ENCODE results near the gene RFX3. TPM values are rescaled to one million over a fixed set of nuclear protein-coding genes. Genes with fewer than 3 reads are reported as not detected.

RFX3 gene
- total RNA-seq, 4 donors from 2014 or later, result 7.0 to 11.3 (median 8.6) TPM

DNA sequence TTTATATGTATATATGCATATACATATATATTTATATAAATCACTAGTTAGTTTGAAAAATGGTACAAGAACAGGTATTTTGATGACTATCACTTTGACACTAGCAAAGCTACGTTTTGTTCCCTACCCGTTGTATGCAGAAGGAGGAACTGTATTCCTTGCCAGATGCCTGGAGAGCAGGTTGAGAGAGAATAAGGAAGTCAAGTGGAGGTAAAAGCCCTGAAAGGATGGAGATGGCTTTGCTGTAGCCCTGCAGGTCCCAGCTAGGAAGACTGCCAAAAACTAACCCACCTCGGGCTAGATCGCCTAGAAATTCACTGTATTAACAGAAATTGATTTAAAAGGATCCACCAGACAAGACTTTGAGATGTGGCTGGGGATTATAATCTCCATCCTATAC, 229.3 kb downstream of the RFX3 start:
- no peak for ATAC-seq (ENCODE audit: low FRiP score)
- TF ChIP-seq, protein P1, sequence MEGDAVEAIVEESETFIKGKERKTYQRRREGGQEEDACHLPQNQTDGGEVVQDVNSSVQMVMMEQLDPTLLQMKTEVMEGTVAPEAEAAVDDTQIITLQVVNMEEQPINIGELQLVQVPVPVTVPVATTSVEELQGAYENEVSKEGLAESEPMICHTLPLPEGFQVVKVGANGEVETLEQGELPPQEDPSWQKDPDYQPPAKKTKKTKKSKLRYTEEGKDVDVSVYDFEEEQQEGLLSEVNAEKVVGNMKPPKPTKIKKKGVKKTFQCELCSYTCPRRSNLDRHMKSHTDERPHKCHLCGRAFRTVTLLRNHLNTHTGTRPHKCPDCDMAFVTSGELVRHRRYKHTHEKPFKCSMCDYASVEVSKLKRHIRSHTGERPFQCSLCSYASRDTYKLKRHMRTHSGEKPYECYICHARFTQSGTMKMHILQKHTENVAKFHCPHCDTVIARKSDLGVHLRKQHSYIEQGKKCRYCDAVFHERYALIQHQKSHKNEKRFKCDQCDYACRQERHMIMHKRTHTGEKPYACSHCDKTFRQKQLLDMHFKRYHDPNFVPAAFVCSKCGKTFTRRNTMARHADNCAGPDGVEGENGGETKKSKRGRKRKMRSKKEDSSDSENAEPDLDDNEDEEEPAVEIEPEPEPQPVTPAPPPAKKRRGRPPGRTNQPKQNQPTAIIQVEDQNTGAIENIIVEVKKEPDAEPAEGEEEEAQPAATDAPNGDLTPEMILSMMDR (IDR thresholded peaks at IDR 0.05), result no peak
- DNase-seq (ENCODE audit: low spot score), result no peak

DNA sequence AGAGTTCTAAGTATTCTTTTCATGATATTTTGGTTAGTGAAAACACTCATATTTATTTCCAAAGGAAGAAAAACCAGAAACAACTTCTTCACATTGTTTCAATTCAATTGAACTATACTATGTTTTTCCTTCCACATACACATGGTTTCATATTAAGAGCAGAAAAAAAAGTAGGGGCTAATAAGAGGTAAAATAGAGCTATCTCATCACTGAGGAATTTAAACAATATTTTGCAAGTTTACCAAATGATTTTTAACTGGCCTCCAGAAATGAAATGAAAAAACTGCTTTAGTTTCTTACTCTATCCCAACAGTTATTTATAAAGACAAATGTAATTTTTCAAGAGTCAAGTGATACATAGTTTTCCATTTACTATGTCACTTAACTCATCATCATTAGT, 233.5 kb downstream of the RFX3 start:
- DNase-seq (ENCODE audit: low spot score) (no peak), ATAC-seq (ENCODE audit: low FRiP score) (no peak)
- TF ChIP-seq, protein P1 (IDR thresholded peaks at IDR 0.05), result no peak

DNA sequence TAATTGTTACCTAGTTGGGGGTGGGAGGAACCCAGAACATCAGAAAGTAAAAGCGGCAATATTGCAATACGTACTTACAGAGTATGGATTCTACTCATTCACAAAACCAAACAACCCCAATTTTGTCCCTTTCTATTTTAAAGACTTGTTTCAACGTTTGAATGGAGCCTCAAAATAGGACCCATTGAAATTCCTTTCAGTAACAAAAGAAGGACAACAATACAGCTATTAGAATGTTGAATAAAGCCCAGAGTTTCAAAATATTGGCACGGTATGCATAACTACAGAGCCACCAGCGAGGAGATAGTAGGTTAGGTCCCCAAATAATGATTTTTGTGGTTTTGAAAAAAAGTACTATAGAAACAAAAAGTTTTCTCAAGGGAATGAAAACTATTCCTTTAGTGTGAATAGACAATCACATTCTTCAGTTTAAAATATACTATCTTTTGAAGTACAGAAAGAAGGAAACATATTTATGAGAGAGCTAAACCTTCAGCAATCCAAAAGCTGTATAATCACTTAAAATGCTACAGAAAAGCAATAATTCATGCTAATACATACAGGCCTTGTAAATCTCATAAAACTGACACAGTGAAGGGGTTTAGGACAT, 235.5 kb downstream of the RFX3 start:
- ATAC-seq (ENCODE audit: low FRiP score) (no peak), DNase-seq (ENCODE audit: low spot score) (no peak)
- TF ChIP-seq, protein P1 (IDR thresholded peaks at IDR 0.05), result no peak

DNA sequence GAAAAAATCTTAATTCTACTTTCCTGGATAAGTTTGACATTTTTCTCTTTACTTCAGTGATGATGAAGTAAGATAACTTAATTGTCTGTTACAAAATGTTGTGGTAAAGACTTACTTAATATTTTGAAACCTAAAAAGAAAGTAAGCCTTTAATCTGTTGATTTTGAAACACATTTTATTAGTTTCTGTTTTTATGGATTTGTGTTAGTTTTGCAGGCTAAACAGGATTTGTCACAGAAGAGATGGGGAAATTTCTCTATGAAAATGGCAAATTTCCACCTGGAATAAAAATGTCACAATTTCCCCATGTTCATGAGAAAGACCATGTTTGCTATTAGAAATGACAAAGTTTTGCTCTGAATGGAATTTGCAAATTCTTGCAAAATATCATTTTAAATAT, 237.1 kb downstream of the RFX3 start:
- ATAC-seq (ENCODE audit: low FRiP score), result no peak
- TF ChIP-seq, protein P1 (IDR thresholded peaks at IDR 0.05), result no peak
- no peak for DNase-seq (ENCODE audit: low spot score)

DNA sequence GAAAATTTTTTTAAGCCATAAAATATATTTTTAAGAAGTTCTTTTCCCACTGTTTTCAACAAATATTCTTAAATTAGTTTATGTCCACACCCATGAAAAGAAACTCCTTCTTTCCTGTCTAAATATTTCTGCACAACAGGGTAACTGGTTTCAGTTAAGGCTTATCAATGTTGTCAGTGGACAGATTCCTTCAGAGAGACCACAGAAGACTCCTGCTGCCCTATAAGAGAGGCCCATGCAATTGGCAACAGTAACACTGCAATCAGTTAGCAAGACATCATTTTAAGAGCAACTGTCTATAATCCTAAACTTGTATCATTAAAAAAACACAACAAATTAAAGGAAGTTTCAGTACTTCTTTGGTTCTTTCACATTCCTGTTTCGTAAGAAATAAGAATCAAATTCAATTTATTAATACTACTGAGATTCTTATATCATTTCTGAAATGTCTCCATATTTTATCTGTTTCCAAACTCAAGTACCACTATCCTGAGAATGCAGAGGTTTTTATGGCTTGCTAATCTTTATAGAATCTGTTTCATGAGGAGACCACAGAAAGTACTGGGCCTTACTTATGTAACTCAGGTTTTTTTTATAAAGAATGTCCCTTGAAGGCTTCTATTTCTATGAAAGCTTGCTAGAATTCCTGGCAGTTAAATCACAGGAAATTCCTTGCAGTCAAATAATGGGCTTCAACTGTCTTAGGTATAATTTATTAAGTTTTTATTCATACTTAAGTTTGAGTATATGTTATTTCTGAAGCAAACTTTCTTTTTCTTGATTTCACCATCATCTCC, 240.2 kb downstream of the RFX3 start:
- TF ChIP-seq, protein P1 (IDR thresholded peaks at IDR 0.05), result no peak
- DNase-seq (ENCODE audit: low spot score) (no peak), ATAC-seq (ENCODE audit: low FRiP score) (no peak)

DNA sequence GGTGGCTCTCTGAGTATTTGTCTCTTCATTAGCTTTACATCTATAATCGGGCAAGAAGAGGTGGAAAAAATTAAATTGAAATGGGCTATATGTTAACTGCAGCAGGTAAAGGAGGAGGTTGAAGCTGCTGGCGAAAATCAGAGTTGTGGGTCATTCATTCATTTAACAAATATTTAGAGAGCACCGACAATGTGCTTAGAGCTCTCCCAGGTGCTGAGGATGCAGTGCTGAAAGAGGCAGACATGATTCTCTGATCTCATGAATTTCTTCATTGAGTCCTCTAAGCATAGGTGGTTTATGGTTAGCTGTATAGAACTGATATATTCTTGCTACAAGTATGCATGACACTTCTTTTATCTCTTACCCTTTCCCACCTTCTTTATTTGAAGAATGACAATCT, 243.4 kb downstream of the RFX3 start:
- DNase-seq (ENCODE audit: low spot score), result no peak
- ATAC-seq (ENCODE audit: low FRiP score), result no peak
- TF ChIP-seq, protein P1 (IDR thresholded peaks at IDR 0.05), result no peak

DNA sequence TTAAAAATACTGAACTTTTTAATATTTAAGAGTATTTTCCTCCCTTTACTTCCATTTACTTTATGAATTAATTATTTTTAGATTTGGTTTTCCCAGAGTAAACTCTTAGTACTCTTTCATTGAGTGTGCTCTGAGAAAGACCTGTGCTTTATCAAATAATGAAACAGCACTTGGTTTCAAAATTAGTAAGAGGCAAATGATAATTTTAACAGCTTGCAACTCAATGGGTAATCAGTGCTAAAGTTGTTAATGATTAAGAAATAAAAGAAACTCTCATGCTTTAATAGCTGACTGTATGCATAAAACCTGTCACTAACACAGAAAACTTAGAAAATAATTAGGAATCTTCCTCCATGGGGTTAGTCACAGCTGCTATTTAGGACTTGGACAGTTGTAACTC, 244.4 kb downstream of the RFX3 start:
- no peak for DNase-seq (ENCODE audit: low spot score)
- TF ChIP-seq, protein P1 (IDR thresholded peaks at IDR 0.05), result no peak
- ATAC-seq (ENCODE audit: low FRiP score), result no peak

Measured in omental fat pad (tissue), 4 donors.